GM12874 (cell line): ENCODE data around the gene TMEM158.

Source experiments
- CTCF ChIP-seq: IDR thresholded peaks from 2 replicates; pipeline ENCODE4 v1.5.1; 2011; ENCODE audit warnings: low read depth, mild to moderate bottlenecking, control low read depth, low read length, moderate library complexity; ENCODE audit not compliant: insufficient read depth

The TMEM158 gene

GRCh38 chr3:45179163-45179562, 46.9 kb downstream of the TMEM158 start:
- no peak for TF ChIP-seq CTCF

GRCh38 chr3:45178183-45179023, 47.7 kb downstream of the TMEM158 start:
- no peak for TF ChIP-seq CTCF

- TF ChIP-seq CTCF, result no peak
Observed at GRCh38 chr3:45176912-45177311, 49.2 kb downstream of the TMEM158 start.
